ENCODE measurements around the gene ODF2. TPM values are rescaled to one million over a fixed set of nuclear protein-coding genes. Genes with fewer than 3 reads are reported as not detected.
"Not testable (repeated sequence)": the region's sequence is repeated elsewhere in the genome, so short reads cannot be mapped to it uniquely, and the experiment has no call there.

ODF2 gene
- polyA plus RNA-seq, 1 of the 3 experiments (the other 2 are of a cell fraction) = 35.7 TPM

DNA sequence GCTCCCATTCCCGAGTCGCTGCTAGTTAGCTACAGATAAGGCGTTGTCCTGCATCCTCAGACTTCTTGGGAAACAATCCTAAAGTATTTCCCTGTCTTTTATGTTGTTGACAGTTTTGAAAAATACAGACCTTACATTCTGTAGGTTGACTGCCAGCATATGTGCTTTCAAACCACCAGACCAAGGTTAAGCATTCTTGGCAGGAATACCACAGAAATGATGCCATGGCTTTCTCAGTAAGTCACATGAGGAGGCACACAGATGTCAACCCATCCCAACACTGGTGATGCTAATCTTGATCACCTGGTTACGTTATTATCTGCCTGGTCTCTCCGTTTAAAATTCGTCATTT lies 49.6 kb downstream of the ODF2 start:
- ChIA-PET POLR2A (interaction anchor here (2.2 kb wide), 1 partner anchor 46 kb away, joined by 15 read pairs; the partner anchor contains the start of gene SPTAN1), CTCF (interaction anchor here (1.0 to 2.3 kb wide), 3 partner anchors 13 to 66 kb away, joined by 3 to 8 read pairs (median 5); no protein-coding TSS in a partner anchor)
- Histone ChIP-seq H2AFZ (ENCODE audit: low read depth) (peak overlapping the region; percentile 80), H3K36me3 (replicated peaks in 1 of 2; ENCODE audit: control insufficient read depth in 1 of 2, insufficient read depth in 2 of 2, low read length in 1 of 2) (peaks cover 13 to 25% of the 10 kb centered on the region in 2 experiments), H3K4me2 (peak overlapping the region; percentile 89), H4K20me1 (ENCODE audit: insufficient read depth) (no peaks in the 10 kb centered on the region), H3K27me3 (ENCODE audit: insufficient read depth) (no peaks in the 10 kb centered on the region), H3K4me3 (ENCODE audit: low read depth in 2 of 2, low read length in 1 of 2) (peak overlapping the region; percentile 85 to 95), H3K4me1 (ENCODE audit: control insufficient read depth in 1 of 2, insufficient read depth in 2 of 2, low read depth in 1 of 2, low read length in 1 of 2) (peaks cover 0 to 13% of the 10 kb centered on the region in 2 experiments; a peak in 2 of 4 replicates), H3K9ac (peak overlapping the region; percentile 79), H3K9me3 (no peaks in the 10 kb centered on the region), H3F3A (replicated peaks; ENCODE audit: insufficient read depth) (peaks cover 14% of the 10 kb centered on the region), H3K79me2 (ENCODE audit: insufficient read depth) (peaks cover 45% of the 10 kb centered on the region), H3K9me2 (no peaks in the 10 kb centered on the region), H3K27ac (ENCODE audit: low read depth in 2 of 2, low read length in 1 of 2) (peak overlapping the region; percentile 63 to 73; a peak in 3 of 4 replicates)
- DNase-seq = peak; percentile 34
- 27% methylated on average over 6 of the region's 6 CpGs for WGBS (ENCODE audit: low lambda C conversion rate)
- no peak for TF ChIP-seq GABPA (IDR thresholded peaks at IDR 0.05; ENCODE audit: low read depth)
- TF ChIP-seq, protein P1, sequence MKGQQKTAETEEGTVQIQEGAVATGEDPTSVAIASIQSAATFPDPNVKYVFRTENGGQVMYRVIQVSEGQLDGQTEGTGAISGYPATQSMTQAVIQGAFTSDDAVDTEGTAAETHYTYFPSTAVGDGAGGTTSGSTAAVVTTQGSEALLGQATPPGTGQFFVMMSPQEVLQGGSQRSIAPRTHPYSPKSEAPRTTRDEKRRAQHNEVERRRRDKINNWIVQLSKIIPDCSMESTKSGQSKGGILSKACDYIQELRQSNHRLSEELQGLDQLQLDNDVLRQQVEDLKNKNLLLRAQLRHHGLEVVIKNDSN (IDR thresholded peaks at IDR 0.05; ENCODE audit: borderline replicate concordance, low read depth) = peak; percentile 34; the same call in 1 of the 2 replicates

GRCh38 chr9:128505906-128506305 lies 50.1 kb downstream of the ODF2 start:
- ChIA-PET POLR2A (interaction anchor here (2.2 kb wide), 1 partner anchor 46 kb away, joined by 15 read pairs; the partner anchor contains the start of gene SPTAN1), CTCF (interaction anchor here (1.0 to 2.3 kb wide), 2 partner anchors 15 to 67 kb away, joined by 3 to 8 read pairs; no protein-coding TSS in a partner anchor)
- H3K9ac ChIP-seq; H2AFZ ChIP-seq (ENCODE audit: low read depth); H4K20me1 ChIP-seq (ENCODE audit: insufficient read depth); H3F3A ChIP-seq (replicated peaks; ENCODE audit: insufficient read depth); H3K9me3 ChIP-seq; DNase-seq; H3K9me2 ChIP-seq; H3K27me3 ChIP-seq (ENCODE audit: insufficient read depth): not testable (repeated sequence)
- peaks cover 0 to 13% of the 10 kb centered on the region in 2 experiments; a peak in 2 of 4 replicates for H3K4me1 ChIP-seq (ENCODE audit: control insufficient read depth in 1 of 2, insufficient read depth in 2 of 2, low read depth in 1 of 2, low read length in 1 of 2)
- peak overlapping the region in 1 of 2 experiments; percentile 63; a peak in 1 of 4 replicates for H3K27ac ChIP-seq (ENCODE audit: low read depth in 2 of 2, low read length in 1 of 2)
- peaks cover 9 to 23% of the 10 kb centered on the region in 2 experiments for H3K36me3 ChIP-seq (replicated peaks in 1 of 2; ENCODE audit: control insufficient read depth in 1 of 2, insufficient read depth in 2 of 2, low read length in 1 of 2)
- peak overlapping the region; percentile 89; the same call in 1 of the 2 replicates for H3K4me2 ChIP-seq
- H3K4me3 ChIP-seq (ENCODE audit: low read depth in 2 of 2, low read length in 1 of 2) = peak overlapping the region; percentile 85 to 95; a peak in 3 of 4 replicates
- 97% methylated on average over 12 of the region's 12 CpGs for WGBS (ENCODE audit: low lambda C conversion rate)
- peaks cover 45% of the 10 kb centered on the region for H3K79me2 ChIP-seq (ENCODE audit: insufficient read depth)

GRCh38 chr9:128512820-128513219 lies 57.0 kb downstream of the ODF2 start:
- Histone ChIP-seq H4K20me1 (ENCODE audit: insufficient read depth) (no peaks in the 10 kb centered on the region), H3K27me3 (ENCODE audit: insufficient read depth) (no peaks in the 10 kb centered on the region), H3K27ac (ENCODE audit: low read depth in 2 of 2, low read length in 1 of 2) (no peak overlapping the region), H3K9me3 (no peaks in the 10 kb centered on the region), H3K36me3 (replicated peaks in 1 of 2; ENCODE audit: control insufficient read depth in 1 of 2, insufficient read depth in 2 of 2, low read length in 1 of 2) (peaks cover 21 to 55% of the 10 kb centered on the region in 2 experiments), H3K4me1 (ENCODE audit: control insufficient read depth in 1 of 2, insufficient read depth in 2 of 2, low read depth in 1 of 2, low read length in 1 of 2) (no peaks in the 10 kb centered on the region), H2AFZ (ENCODE audit: low read depth) (no peak overlapping the region), H3K9me2 (no peaks in the 10 kb centered on the region), H3K79me2 (ENCODE audit: insufficient read depth) (peaks cover 18% of the 10 kb centered on the region), H3F3A (replicated peaks; ENCODE audit: insufficient read depth) (no peaks in the 10 kb centered on the region), H3K9ac (no peak overlapping the region), H3K4me3 (ENCODE audit: low read depth in 2 of 2, low read length in 1 of 2) (no peak overlapping the region), H3K4me2 (no peak overlapping the region)
- ChIA-PET CTCF (interaction anchor here (0.7 to 1.6 kb wide), 3 partner anchors 9 to 218 kb away, joined by 3 to 10 read pairs (median 4); no protein-coding TSS in a partner anchor), POLR2A (interaction anchor here (0.6 to 1.2 kb wide), 2 partner anchors 39 to 152 kb away, joined by 3 to 4 read pairs; no protein-coding TSS in a partner anchor)
- 94% methylated on average over 9 of the region's 9 CpGs for WGBS (ENCODE audit: low lambda C conversion rate)
- no peak for DNase-seq
- TF ChIP-seq TEAD4 (IDR thresholded peaks at IDR 0.05; ENCODE audit: borderline replicate concordance, insufficient read depth) (no peak), MAX (IDR thresholded peaks at IDR 0.05; ENCODE audit: low read depth) (no peak), GABPA (IDR thresholded peaks at IDR 0.05; ENCODE audit: low read depth) (no peak), RFX5 (IDR thresholded peaks at IDR 0.05; ENCODE audit: low read length) (no peak), YY1 (IDR thresholded peaks at IDR 0.05; ENCODE audit: low read depth) (no peak), ELF1 (IDR thresholded peaks at IDR 0.05) (no peak)
- TF ChIP-seq, protein P2, sequence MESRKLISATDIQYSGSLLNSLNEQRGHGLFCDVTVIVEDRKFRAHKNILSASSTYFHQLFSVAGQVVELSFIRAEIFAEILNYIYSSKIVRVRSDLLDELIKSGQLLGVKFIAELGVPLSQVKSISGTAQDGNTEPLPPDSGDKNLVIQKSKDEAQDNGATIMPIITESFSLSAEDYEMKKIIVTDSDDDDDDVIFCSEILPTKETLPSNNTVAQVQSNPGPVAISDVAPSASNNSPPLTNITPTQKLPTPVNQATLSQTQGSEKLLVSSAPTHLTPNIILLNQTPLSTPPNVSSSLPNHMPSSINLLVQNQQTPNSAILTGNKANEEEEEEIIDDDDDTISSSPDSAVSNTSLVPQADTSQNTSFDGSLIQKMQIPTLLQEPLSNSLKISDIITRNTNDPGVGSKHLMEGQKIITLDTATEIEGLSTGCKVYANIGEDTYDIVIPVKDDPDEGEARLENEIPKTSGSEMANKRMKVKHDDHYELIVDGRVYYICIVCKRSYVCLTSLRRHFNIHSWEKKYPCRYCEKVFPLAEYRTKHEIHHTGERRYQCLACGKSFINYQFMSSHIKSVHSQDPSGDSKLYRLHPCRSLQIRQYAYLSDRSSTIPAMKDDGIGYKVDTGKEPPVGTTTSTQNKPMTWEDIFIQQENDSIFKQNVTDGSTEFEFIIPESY (IDR thresholded peaks at IDR 0.05; ENCODE audit: borderline replicate concordance, low read depth) = no peak
- TF ChIP-seq, protein P3, sequence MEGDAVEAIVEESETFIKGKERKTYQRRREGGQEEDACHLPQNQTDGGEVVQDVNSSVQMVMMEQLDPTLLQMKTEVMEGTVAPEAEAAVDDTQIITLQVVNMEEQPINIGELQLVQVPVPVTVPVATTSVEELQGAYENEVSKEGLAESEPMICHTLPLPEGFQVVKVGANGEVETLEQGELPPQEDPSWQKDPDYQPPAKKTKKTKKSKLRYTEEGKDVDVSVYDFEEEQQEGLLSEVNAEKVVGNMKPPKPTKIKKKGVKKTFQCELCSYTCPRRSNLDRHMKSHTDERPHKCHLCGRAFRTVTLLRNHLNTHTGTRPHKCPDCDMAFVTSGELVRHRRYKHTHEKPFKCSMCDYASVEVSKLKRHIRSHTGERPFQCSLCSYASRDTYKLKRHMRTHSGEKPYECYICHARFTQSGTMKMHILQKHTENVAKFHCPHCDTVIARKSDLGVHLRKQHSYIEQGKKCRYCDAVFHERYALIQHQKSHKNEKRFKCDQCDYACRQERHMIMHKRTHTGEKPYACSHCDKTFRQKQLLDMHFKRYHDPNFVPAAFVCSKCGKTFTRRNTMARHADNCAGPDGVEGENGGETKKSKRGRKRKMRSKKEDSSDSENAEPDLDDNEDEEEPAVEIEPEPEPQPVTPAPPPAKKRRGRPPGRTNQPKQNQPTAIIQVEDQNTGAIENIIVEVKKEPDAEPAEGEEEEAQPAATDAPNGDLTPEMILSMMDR (IDR thresholded peaks at IDR 0.05) = no peak
